Breast epithelium (tissue), 3 donors: ENCODE data around the gene CFAP119.

Source experiments
- POLR2A ChIP-seq: fragments of 450-650 bp; IDR thresholded peaks from one replicate; pipeline ENCODE4 v1.6.1; 2016; ENCODE audit warnings: antibody characterized with exemption, mild to moderate bottlenecking, moderate library complexity
- POLR2AphosphoS5 ChIP-seq, 3 donors: sonication (generic); formaldehyde crosslinking; IDR thresholded peaks; one replicate each; pipeline ENCODE4 v1.6.1; 2017; ENCODE audit warnings: antibody characterized with exemption in 3 of 3
- TF ChIP-seq, protein P1 (sequence below), 3 donors: fragments of 450-650 bp; IDR thresholded peaks; one replicate each; pipeline ENCODE4 v1.5.1; 2016 to 2017; ENCODE audit warnings: antibody characterized with exemption in 3 of 3, mild to moderate bottlenecking in 3 of 3, moderate library complexity in 3 of 3

DNA sequence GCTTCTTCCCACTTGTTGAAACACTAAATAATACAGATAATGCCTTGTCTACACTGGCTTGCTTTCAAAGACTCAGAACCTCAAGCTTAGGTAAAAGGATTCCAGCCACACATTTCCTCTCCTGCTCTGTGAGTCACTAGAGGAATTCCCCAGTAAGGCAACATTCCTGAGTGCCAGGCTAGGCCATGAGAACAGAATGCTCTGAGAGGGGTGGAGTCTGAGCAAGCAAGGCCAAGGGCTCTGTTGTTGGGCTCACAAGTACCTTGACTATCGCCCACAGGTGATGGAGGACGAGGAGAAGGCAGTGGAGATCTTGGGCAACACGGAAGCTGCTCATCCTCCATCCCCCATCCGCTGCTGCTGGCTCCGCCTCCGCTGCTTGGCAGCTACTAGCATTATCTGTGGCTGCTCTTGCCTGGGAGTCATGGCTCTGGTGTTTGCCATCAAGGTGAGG is 20.4 kb downstream of the CFAP119 start:
- TF ChIP-seq, protein P1, sequence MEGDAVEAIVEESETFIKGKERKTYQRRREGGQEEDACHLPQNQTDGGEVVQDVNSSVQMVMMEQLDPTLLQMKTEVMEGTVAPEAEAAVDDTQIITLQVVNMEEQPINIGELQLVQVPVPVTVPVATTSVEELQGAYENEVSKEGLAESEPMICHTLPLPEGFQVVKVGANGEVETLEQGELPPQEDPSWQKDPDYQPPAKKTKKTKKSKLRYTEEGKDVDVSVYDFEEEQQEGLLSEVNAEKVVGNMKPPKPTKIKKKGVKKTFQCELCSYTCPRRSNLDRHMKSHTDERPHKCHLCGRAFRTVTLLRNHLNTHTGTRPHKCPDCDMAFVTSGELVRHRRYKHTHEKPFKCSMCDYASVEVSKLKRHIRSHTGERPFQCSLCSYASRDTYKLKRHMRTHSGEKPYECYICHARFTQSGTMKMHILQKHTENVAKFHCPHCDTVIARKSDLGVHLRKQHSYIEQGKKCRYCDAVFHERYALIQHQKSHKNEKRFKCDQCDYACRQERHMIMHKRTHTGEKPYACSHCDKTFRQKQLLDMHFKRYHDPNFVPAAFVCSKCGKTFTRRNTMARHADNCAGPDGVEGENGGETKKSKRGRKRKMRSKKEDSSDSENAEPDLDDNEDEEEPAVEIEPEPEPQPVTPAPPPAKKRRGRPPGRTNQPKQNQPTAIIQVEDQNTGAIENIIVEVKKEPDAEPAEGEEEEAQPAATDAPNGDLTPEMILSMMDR (IDR thresholded peaks at IDR 0.05) = no peak
- TF ChIP-seq POLR2A (no peak), POLR2AphosphoS5 (IDR thresholded peaks at IDR 0.05) (peak; percentile 33 to 79 (median 78))
